Omental fat pad (tissue), 4 donors: ENCODE measurements around the gene MCEMP1. TPM values are rescaled to one million over a fixed set of nuclear protein-coding genes. Genes with fewer than 3 reads are reported as not detected.

Experiments
- ATAC-seq: fragments of 150-250 bp; one replicate; pipeline ENCODE4 v1.9.1; 2016; ENCODE audit warnings: mild to moderate bottlenecking, moderate library complexity; ENCODE audit not compliant: low FRiP score
- DNase-seq: peaks from one replicate; pipeline ENCODE4 v3.0.0-alpha.2; 2019; ENCODE audit warnings: low spot score
- total RNA-seq, 4 donors: library from RNA; depleted of rRNA; stranded (reverse); fragments of >200 nt; gene quantifications; one replicate each; pipeline ENCODE4 v1.1.0, GENCODE V29; 2016
- TF ChIP-seq, protein P1 (sequence below), 3 donors: fragments of 450-650 bp; IDR thresholded peaks; one replicate each; pipeline ENCODE4 v1.5.1; 2016 to 2017; ENCODE audit warnings: antibody characterized with exemption in 3 of 3, mild to moderate bottlenecking in 3 of 3, moderate library complexity in 2 of 3

MCEMP1 gene
- total RNA-seq, 4 donors from 2014 or later: 2.2 to 6.5 (median 3.4) TPM

- ATAC-seq: no peak
- TF ChIP-seq, protein P1, sequence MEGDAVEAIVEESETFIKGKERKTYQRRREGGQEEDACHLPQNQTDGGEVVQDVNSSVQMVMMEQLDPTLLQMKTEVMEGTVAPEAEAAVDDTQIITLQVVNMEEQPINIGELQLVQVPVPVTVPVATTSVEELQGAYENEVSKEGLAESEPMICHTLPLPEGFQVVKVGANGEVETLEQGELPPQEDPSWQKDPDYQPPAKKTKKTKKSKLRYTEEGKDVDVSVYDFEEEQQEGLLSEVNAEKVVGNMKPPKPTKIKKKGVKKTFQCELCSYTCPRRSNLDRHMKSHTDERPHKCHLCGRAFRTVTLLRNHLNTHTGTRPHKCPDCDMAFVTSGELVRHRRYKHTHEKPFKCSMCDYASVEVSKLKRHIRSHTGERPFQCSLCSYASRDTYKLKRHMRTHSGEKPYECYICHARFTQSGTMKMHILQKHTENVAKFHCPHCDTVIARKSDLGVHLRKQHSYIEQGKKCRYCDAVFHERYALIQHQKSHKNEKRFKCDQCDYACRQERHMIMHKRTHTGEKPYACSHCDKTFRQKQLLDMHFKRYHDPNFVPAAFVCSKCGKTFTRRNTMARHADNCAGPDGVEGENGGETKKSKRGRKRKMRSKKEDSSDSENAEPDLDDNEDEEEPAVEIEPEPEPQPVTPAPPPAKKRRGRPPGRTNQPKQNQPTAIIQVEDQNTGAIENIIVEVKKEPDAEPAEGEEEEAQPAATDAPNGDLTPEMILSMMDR (IDR thresholded peaks at IDR 0.05): no peak
- no peak for DNase-seq
These were observed 22.8 kb downstream of the MCEMP1 start for GRCh38 chr19:7699417-7700401.

- TF ChIP-seq, protein P1 (IDR thresholded peaks at IDR 0.05): no peak
- DNase-seq: no peak
- ATAC-seq: no peak
These were observed 24.3 kb downstream of the MCEMP1 start for GRCh38 chr19:7701049-7701653.

DNA sequence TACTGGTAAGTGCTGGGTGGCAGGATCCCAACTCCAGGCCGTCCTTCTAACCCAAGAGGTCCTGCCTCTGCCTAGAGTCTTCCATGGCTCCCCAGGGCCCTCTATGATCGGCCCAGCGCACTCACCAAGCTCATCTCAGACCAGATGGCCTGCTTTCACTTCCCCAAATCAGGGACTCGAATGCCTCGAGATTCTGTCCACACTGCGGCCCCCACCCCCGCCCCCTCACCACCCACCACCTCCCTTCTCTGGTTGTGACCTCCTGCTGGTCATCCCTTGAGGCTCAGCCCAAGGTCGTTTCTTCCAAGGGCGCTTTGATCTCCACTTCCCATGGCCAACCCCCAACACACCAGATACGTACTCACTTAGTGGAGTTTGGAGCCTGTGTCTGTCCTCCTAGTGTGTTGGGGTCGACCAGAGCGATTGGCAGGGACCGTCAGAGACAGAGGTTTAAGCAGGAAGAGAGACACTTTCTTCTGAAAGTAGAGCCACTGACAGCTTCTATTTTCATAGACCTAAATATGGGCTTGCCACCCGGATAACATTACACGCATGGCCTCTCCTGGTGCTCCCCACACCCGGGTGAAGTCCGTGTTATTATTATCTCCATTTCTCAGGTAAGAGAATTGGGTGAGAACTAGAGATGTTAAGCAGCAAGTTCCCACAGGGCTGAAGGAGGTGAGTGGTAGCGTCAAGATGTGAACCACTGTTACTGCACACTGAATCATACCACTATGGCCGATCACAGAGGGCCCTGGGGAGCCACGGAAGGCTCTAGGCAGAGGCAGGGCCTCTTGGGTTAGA lies 25.0 kb downstream of the MCEMP1 start, which contains the start of gene FCER2:
Gene FCER2, minus strand, starts transcription at position 478 of the 804 bp plus-strand sequence. CDS start 2,371 bp downstream, outside the sequence.
- DNase-seq (no peak), ATAC-seq (no peak)
- TF ChIP-seq, protein P1 (IDR thresholded peaks at IDR 0.05): no peak

GRCh38 chr19:7703332-7703731 lies 26.4 kb downstream of the MCEMP1 start:
- no peak for ATAC-seq
- TF ChIP-seq, protein P1 (IDR thresholded peaks at IDR 0.05): no peak

GRCh38 chr19:7704280-7705060 lies 27.6 kb downstream of the MCEMP1 start:
- ATAC-seq (no peak), DNase-seq (no peak)
- TF ChIP-seq, protein P1 (IDR thresholded peaks at IDR 0.05): no peak

More at GRCh38 chr19:7703332-7703731, 26.4 kb downstream of the MCEMP1 start:
- no peak for DNase-seq
